Effector memory CD8-positive, alpha-beta T cell (primary cell): ENCODE data around the gene IP6K2.

Experiments used
- ATAC-seq: fragments of 150-1000 bp; cut with Tn5 transposase; replicated peaks from 2 replicates; pipeline ENCODE4 v1.10.0; 2021; ENCODE audit warnings: mild to moderate bottlenecking, moderate library complexity
- DNase-seq, 3 experiments: peaks; one replicate each; pipeline ENCODE4 v3.0.0; 2021
- H3K27ac Mint-ChIP-seq, 2 donors: one replicate each; pipeline ENCODE4 v1.8.0; 2022; ENCODE audit warnings: mild to moderate bottlenecking in 2 of 2, mixed read lengths in 2 of 2, moderate library complexity in 2 of 2
- H3K27me3 Mint-ChIP-seq, 2 donors: one replicate each; pipeline ENCODE4 v1.8.0; 2022; ENCODE audit warnings: mixed read lengths in 2 of 2
- H3K36me3 Mint-ChIP-seq: one replicate; pipeline ENCODE4 v1.8.0; 2022; ENCODE audit warnings: mild to moderate bottlenecking, moderate library complexity, mixed read lengths; ENCODE audit not compliant: insufficient read depth
- H3K4me1 Mint-ChIP-seq, 2 donors: one replicate each; pipeline ENCODE4 v1.8.0; 2022; ENCODE audit warnings: low read depth in 2 of 2, mixed read lengths in 2 of 2
- H3K4me3 Mint-ChIP-seq, 2 donors: one replicate each; pipeline ENCODE4 v1.8.0; 2022; ENCODE audit warnings: mild to moderate bottlenecking in 2 of 2, mixed read lengths in 2 of 2, moderate library complexity in 2 of 2
- H3K9me3 Mint-ChIP-seq, 2 donors: one replicate each; pipeline ENCODE4 v1.8.0; 2022; ENCODE audit warnings: mixed read lengths in 2 of 2

Gene IP6K2

GRCh38 chr3:48662753-48663488 is 54.1 kb downstream of the IP6K2 start, which contains the start of gene CELSR3:
TSS of gene CELSR3 (minus strand) at chr3:48662886. CDS start at chr3:48662634, 252 bp downstream.
- DNase-seq: peak; percentile 46 to 61 (median 55)
- H3K9me3 Mint-ChIP-seq: no peaks in the 10 kb centered on the region
- peak within 1 kb of the TSS; percentile 28 to 88 for H3K27ac Mint-ChIP-seq
- H3K27me3 Mint-ChIP-seq: peaks cover 0 to 22% of the 10 kb centered on the region in 2 donors
- peak; percentile 55 for ATAC-seq
- H3K4me1 Mint-ChIP-seq: peaks cover 18 to 24% of the 10 kb centered on the region in 2 donors
- peaks cover 24% of the 10 kb centered on the region for H3K36me3 Mint-ChIP-seq
- H3K4me3 Mint-ChIP-seq: peak within 1 kb of the TSS; percentile 80 to 87

GRCh38 chr3:48662145-48662752 is 54.8 kb downstream of the IP6K2 start:
- DNase-seq: no peak
- peaks cover 0 to 22% of the 10 kb centered on the region in 2 donors for H3K27me3 Mint-ChIP-seq
- no peak overlapping the region for H3K27ac Mint-ChIP-seq
- H3K4me3 Mint-ChIP-seq: peak overlapping the region; percentile 80 to 87
- peaks cover 21 to 28% of the 10 kb centered on the region in 2 donors for H3K4me1 Mint-ChIP-seq
- ATAC-seq: no peak
- peaks cover 24% of the 10 kb centered on the region for H3K36me3 Mint-ChIP-seq
- H3K9me3 Mint-ChIP-seq: no peaks in the 10 kb centered on the region

GRCh38 chr3:48661501-48662144 is 55.4 kb downstream of the IP6K2 start:
- Mint-ChIP-seq H3K4me1 (peaks cover 23 to 28% of the 10 kb centered on the region in 2 donors), H3K36me3 (peaks cover 24% of the 10 kb centered on the region), H3K27ac (no peak overlapping the region), H3K27me3 (peaks cover 0 to 22% of the 10 kb centered on the region in 2 donors), H3K9me3 (no peaks in the 10 kb centered on the region), H3K4me3 (peak overlapping the region; percentile 50 to 67)
- peak; percentile 76 to 81 (median 79) for DNase-seq
- ATAC-seq: peak; percentile 37

GRCh38 chr3:48660800-48661400 is 56.1 kb downstream of the IP6K2 start:
- H3K4me1 Mint-ChIP-seq: peaks cover 23 to 28% of the 10 kb centered on the region in 2 donors
- no peaks in the 10 kb centered on the region for H3K9me3 Mint-ChIP-seq
- ATAC-seq (no peak), DNase-seq (no peak)
- H3K27me3 Mint-ChIP-seq: peaks cover 0 to 22% of the 10 kb centered on the region in 2 donors
- H3K36me3 Mint-ChIP-seq: peaks cover 24% of the 10 kb centered on the region
- H3K27ac Mint-ChIP-seq: no peak overlapping the region
- H3K4me3 Mint-ChIP-seq: peak overlapping the region in 1 of 2 donors; percentile 29

GRCh38 chr3:48656841-48657281 is 60.2 kb downstream of the IP6K2 start:
- ATAC-seq (peak; percentile 3), DNase-seq (peak in 2 of 3 experiments; percentile 14 to 39)
- peak overlapping the region; percentile 76 to 78 for H3K4me3 Mint-ChIP-seq
- H3K9me3 Mint-ChIP-seq: no peaks in the 10 kb centered on the region
- peaks cover 0 to 8% of the 10 kb centered on the region in 2 donors for H3K27me3 Mint-ChIP-seq
- H3K27ac Mint-ChIP-seq: peak overlapping the region in 1 of 2 donors; percentile 23
- H3K36me3 Mint-ChIP-seq: peaks cover 14% of the 10 kb centered on the region
- peaks cover 15 to 18% of the 10 kb centered on the region in 2 donors for H3K4me1 Mint-ChIP-seq

GRCh38 chr3:48656061-48656840 is 60.8 kb downstream of the IP6K2 start:
- DNase-seq (peak; percentile 78 to 87 (median 86)), ATAC-seq (peak; percentile 82)
- H3K9me3 Mint-ChIP-seq: no peaks in the 10 kb centered on the region
- peaks cover 10 to 16% of the 10 kb centered on the region in 2 donors for H3K4me1 Mint-ChIP-seq
- H3K4me3 Mint-ChIP-seq: peak overlapping the region; percentile 76 to 78
- H3K27ac Mint-ChIP-seq: peak overlapping the region; percentile 38 to 53
- H3K36me3 Mint-ChIP-seq: peaks cover 8% of the 10 kb centered on the region
- peaks cover 0 to 8% of the 10 kb centered on the region in 2 donors for H3K27me3 Mint-ChIP-seq

GRCh38 chr3:48655606-48656005 is 61.4 kb downstream of the IP6K2 start:
- H3K36me3 Mint-ChIP-seq: peaks cover 8% of the 10 kb centered on the region
- H3K27ac Mint-ChIP-seq: peak overlapping the region; percentile 38 to 53
- DNase-seq (peak; percentile 40 to 44 (median 43)), ATAC-seq (peak; percentile 47)
- peaks cover 10 to 16% of the 10 kb centered on the region in 2 donors for H3K4me1 Mint-ChIP-seq
- peak overlapping the region; percentile 76 to 78 for H3K4me3 Mint-ChIP-seq
- no peaks in the 10 kb centered on the region for H3K9me3 Mint-ChIP-seq
- peaks cover 0 to 8% of the 10 kb centered on the region in 2 donors for H3K27me3 Mint-ChIP-seq

- H3K36me3 Mint-ChIP-seq: peaks cover 8% of the 10 kb centered on the region
- H3K9me3 Mint-ChIP-seq: no peaks in the 10 kb centered on the region
- DNase-seq (no peak), ATAC-seq (no peak)
- peaks cover 10 to 16% of the 10 kb centered on the region in 2 donors for H3K4me1 Mint-ChIP-seq
- H3K4me3 Mint-ChIP-seq: peak overlapping the region; percentile 76 to 78
- peak overlapping the region; percentile 49 to 53 for H3K27ac Mint-ChIP-seq
- peaks cover 0 to 8% of the 10 kb centered on the region in 2 donors for H3K27me3 Mint-ChIP-seq
Measured at GRCh38 chr3:48655063-48655462, 62.0 kb downstream of the IP6K2 start.

- no peak overlapping the region for H3K4me3 Mint-ChIP-seq
- peaks cover 8% of the 10 kb centered on the region for H3K36me3 Mint-ChIP-seq
- H3K9me3 Mint-ChIP-seq: no peaks in the 10 kb centered on the region
- DNase-seq (no peak), ATAC-seq (no peak)
- H3K27ac Mint-ChIP-seq: no peak overlapping the region
- no peaks in the 10 kb centered on the region for H3K27me3 Mint-ChIP-seq
- peaks cover 10 to 16% of the 10 kb centered on the region in 2 donors for H3K4me1 Mint-ChIP-seq
Measured at GRCh38 chr3:48652923-48653715, 63.9 kb downstream of the IP6K2 start.

- no peak overlapping the region for H3K4me3 Mint-ChIP-seq
- H3K9me3 Mint-ChIP-seq: no peaks in the 10 kb centered on the region
- peaks cover 8% of the 10 kb centered on the region for H3K36me3 Mint-ChIP-seq
- no peak for DNase-seq
- H3K4me1 Mint-ChIP-seq: peaks cover 6 to 11% of the 10 kb centered on the region in 2 donors
- no peaks in the 10 kb centered on the region for H3K27me3 Mint-ChIP-seq
- ATAC-seq: no peak
- no peak overlapping the region for H3K27ac Mint-ChIP-seq
Measured at GRCh38 chr3:48651771-48652170, 65.2 kb downstream of the IP6K2 start.

- Mint-ChIP-seq H3K4me1 (peaks cover 6 to 9% of the 10 kb centered on the region in 2 donors), H3K36me3 (peaks cover 8% of the 10 kb centered on the region), H3K27me3 (no peaks in the 10 kb centered on the region), H3K27ac (no peak overlapping the region), H3K4me3 (no peak overlapping the region), H3K9me3 (no peaks in the 10 kb centered on the region)
- DNase-seq (no peak), ATAC-seq (no peak)
Measured at GRCh38 chr3:48650723-48651122, 66.3 kb downstream of the IP6K2 start.
